HG03039 (cell line): Measurements from ENCODE around the gene EPS8L3.

Source experiments
- ATAC-seq: cut with Tn5 transposase; IDR thresholded peaks from one replicate; pipeline ENCODE4 v1.9.1; 2021; ENCODE audit warnings: mild to moderate bottlenecking, moderate library complexity; ENCODE audit not compliant: unreplicated experiment

Gene EPS8L3

GRCh38 chr1:109793486-109794318, 30.0 kb upstream of the EPS8L3 start:
- ATAC-seq: no peak

DNA sequence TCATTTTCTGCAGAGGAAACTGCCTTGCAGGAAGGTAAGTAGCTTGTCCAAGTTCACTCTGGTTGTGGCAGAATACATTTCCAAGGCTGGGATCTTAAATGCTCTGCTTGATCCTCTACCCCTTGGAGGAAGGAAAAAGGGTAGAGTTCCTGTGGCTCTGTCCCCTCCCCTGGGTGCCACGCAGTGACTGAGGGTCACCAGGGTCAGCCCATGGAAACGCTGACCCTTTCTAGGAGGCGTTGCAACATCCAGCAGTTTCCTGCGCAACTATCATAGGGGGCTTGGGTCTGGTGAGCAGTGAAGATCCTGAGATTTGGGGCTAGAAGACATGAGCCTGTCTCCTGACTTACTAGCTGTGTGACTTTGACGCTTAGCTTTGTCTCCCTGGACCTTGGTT, 29.4 kb upstream of the EPS8L3 start:
- ATAC-seq: no peak

DNA sequence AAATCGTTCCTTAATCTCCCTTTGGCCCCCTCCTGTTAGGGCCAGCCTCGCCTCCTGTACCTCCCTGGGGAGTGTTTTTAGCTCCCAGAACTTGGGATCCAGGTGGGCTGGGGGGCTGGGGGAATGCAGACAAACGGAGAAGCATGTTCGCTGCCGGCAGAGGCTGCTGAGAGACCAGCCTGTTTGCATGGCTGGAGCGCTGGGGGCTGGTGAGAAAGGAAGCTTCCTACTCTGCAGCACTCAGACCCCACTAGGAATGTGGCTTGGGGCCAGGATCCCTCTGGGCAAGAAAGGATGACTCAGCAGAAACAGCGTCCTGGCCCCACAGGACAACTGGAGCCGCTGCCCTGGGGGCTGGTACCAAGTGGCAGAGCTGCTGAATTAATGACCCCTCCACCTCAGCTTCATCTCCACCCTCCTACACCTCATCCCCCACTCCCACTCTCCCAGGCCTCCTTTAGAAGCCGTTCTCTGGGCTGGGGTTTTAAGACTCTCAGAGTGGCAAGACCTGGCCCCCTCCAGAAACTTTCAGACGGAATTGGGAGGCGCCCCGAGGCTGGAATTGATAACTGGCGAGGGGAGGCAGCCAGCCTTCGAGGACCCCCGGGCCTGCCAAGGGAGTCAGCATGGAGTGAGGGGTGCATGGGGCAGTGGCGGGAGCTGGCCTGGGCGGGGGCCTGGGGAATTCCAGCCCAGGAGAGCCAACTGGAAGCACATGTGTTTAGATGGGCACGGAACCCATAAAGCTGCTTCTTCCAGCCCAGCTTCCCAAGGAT, 28.5 kb upstream of the EPS8L3 start:
- ATAC-seq: no peak

DNA sequence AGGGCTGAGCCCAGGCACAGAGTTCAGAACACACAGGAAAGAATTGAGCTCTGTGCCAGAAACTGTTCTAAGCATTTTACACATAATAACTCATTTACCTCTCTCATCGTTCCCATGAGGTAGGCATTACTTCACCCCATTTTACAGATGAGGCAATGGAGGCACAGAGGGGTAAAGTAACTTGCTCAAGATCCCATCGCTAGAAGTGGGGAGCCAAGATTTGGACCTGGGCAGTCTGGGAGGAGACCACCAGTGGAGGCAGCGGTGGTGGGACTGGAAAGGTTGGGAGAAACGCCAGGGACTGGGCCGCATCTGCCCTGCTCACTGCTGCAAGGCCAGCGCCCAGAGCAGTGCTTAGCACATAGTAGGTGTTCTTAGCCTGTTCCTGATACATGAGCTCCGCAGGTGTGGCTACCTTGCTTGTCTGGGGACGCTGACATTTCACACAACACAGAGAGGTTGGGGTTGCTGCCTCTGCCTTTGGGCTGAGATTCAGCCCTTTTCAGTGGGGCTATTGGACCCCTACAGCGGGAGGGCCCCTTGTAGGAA, 27.8 kb upstream of the EPS8L3 start:
- no peak for ATAC-seq

DNA sequence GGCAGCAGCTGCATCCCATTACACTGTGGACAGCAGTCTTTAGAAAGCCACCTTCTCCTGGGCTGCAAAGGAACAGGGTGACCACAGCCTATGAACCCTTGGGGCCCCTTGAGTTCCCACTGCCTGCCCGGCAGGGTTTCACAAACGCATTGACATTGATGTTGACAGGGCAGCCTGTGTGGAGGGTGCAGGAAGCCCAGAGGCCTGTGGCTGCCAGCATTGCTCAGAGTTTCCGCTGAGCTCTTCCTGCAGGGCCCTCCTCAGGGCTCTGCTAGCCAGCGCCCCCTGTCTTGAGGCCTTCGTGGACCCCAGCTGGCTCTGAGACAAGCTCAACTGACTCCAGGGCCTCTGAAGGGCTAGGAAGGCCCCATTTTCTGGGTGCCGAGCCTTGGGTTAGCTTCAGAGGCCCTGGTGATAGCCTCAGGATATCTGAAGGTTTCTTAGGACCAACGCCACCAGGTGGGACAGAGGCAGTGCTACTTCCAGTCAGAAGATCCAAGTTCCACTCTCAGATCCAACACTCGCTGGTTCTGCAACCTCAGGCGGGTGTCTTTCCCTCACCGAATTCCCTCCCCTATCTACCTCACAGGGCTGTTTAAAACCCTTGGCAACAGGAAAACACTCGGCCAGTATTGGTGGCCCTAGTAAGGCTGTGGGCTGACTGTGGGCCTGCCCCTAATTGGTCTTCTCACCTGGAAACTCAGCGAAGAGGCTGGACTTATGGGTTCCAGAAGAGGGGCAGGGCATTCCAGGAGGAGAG, 27.2 kb upstream of the EPS8L3 start:
- no peak for ATAC-seq

DNA sequence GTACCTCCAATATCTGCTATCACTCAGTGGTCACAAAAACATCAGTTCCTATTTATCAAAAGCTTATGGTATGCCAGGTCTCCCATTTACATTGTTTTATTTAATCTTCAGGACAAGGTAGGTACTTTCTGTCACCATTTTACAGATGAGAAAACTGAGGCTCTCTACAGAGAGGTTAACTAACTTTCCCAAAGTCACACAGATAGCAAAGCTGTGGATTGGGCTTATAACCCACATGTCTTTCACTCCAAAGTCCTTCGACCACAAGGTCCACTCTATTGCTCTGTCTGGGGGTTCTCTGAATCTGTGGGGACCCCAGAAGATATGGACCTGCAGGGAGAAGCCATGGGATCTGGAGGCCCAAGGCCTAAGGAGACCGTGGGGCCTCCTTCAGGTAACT, 26.6 kb upstream of the EPS8L3 start:
- ATAC-seq: no peak

DNA sequence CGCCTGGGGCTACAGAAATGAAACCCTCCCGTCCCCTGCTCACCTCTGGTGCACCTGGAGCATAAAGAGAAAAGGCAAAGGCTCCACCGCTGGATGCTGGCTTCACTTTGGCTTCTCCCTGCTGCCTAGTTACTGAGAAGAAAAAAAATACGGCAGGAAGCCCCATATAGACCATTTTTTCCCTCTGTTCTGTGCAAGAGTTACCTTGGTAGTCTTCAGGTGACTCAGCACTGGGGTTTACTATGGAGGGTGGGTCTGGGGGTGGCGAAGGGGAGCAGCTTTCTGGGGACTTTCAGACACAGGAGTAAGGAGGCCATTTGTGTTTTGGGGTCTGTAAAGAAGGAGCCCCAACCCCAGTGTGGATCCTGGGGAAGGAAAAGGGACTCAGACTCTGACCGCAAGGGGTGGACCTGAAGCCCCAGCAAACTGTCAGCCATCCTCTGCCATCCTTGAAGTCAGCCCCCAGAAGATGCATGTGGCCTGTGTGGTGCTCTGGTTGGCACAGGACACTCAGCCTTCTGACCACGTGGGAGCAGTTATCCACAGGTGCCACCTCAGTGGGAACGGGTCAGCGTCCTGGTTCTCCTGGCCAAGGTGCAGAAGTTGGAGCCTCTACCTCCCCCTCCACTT, 25.9 kb upstream of the EPS8L3 start:
- ATAC-seq: no peak

- no peak for ATAC-seq
Measured at GRCh38 chr1:109788695-109789521, 25.2 kb upstream of the EPS8L3 start.

DNA sequence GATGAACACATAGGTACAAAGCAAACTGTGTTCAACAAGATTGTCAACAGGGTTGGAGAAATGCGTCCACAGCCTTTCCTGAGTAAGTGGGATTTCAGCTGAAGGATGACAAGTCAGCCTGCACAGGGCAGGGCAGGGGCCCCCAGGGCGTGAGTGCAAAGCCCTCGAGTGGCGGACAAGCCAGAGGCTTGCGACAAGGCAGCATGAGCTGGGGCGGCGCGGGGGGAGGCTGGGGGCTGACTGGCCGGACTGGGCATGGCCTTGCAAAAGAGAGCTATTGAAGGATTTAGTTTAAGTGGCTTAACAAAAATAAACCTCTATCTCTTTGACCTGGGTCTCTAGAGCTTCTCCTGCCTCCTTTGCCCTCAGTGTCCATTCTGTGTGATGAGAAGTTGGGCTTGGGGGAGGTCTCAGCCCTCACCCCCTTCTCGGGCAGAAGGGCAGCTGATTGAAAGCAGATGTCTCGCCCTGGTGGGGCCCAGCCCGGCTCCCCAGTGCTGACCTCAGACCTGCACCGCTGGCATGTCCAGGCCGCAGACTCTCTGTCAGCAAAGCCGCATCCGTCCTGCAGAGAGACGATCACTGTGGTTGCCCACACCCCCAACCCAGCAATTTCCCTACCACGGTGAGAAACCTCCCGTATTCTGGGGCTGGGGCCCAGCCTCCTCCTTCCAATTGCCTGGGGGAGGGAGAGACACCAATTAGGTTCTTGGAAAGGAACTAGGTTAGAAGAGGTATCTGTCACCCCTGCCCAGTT, 24.3 kb upstream of the EPS8L3 start:
- ATAC-seq: no peak

- ATAC-seq: no peak
Measured at GRCh38 chr1:109787211-109787844, 23.6 kb upstream of the EPS8L3 start.

GRCh38 chr1:109786531-109787021, 22.9 kb upstream of the EPS8L3 start:
- ATAC-seq: no peak

DNA sequence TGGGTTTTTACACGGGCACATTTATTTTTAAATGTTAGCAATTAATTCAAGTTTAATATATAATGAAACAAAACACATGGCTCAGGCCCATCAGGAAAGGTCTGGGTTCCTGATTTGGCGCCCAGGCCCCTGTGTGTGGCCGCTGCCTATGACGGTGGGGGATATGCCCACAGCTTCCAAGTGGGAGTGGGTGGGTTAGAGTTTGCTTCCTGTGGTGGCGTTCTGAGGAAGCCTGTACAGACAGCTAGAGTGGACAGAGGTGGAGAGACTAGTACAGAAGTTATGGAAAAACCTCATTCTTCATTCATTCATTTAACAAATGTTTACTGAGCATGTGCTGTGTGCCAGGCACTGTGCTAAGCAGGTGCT, 22.4 kb upstream of the EPS8L3 start:
- ATAC-seq: no peak

DNA sequence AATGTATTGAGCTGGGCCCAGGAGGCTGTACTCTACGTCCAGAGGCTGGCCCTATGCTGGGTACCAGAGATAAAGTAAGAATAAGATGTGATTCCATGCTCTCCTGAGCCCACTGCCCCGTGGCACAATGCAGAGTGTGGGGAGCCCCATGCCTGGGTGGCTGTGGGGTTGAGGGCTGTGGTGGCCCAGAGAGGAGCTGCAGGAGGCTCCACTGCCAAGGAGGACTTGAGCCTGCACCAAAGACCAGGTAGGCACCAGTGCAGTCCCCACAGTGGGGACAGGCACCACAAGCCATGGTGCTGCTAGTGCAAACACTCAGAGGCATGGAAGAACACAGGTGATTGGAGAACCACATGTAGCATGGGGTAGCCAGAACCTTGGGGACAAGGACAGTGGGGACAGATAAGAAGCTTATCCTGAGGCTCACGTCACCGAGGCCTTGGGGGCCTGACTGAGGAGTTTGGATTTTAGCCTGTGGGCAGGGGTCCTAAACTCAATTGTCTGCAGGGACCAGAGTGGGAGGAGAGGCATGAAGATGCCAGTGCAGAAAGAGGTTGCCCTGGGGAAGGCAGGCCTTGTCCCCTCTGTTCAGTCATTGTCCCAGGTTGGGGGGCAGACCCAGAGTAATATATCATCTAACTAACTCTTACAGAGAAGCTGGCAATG, 21.9 kb upstream of the EPS8L3 start:
- ATAC-seq: no peak

- ATAC-seq: no peak
Measured at GRCh38 chr1:109784551-109785252, 21.0 kb upstream of the EPS8L3 start.

DNA sequence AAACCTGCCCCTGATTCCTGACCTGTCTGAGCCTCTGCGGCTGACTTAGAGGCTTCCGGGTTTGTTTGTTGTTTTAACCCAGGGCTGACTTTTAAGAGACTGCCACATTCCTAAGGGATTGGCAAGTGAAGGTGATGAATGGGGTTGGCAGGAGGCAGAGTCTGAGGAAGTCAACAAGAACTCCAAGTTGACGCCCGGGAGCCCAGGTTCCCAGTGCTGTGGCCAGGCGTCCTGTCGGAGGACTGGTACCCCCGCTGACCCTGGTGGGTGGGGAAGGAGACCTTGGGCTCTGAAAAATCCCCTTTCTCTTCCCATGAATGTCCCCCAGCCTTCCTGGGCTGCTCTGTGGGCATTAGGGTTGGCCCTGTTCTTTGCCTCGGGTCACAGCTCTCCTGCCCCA, 19.7 kb upstream of the EPS8L3 start:
- ATAC-seq: no peak

- ATAC-seq: no peak
Measured at GRCh38 chr1:109782927-109783326, 19.2 kb upstream of the EPS8L3 start.

GRCh38 chr1:109782514-109782913, 18.8 kb upstream of the EPS8L3 start:
- no peak for ATAC-seq
